DND-41 (cell line): Measurements from ENCODE around the gene ERCC2.

Experiments
- ATAC-seq: fragments of 200-7000 bp; cut with Tn5 transposase; 3 replicates; pipeline ENCODE4 v1.9.1; 2021; ENCODE audit warnings: low read depth; ENCODE audit not compliant: insufficient read depth
- DNase-seq: peaks from one replicate; pipeline ENCODE4 v3.0.0-alpha.2; 2020
- H2AFZ ChIP-seq: 2 replicates; pipeline ENCODE4 v1.6.0; 2012; ENCODE audit warnings: low read depth, low read length
- H3K27ac ChIP-seq: 2 replicates; pipeline ENCODE4 v1.5.1; 2012; ENCODE audit warnings: low read length, inconsistent platforms
- H3K27me3 ChIP-seq: fragments of 200-600 bp; sonication (generic); 2 replicates; pipeline ENCODE4 v1.6.0; 2012; ENCODE audit warnings: low read length, mild to moderate bottlenecking, inconsistent platforms; ENCODE audit not compliant: insufficient read depth, poor library complexity
- H3K36me3 ChIP-seq: 2 replicates; pipeline ENCODE4 v1.5.1; 2012; ENCODE audit warnings: low read length, inconsistent platforms; ENCODE audit not compliant: insufficient read depth
- H3K4me1 ChIP-seq: 2 replicates; pipeline ENCODE4 v1.5.1; 2012; ENCODE audit warnings: mild to moderate bottlenecking, low read length; ENCODE audit not compliant: insufficient read depth
- H3K4me2 ChIP-seq: 2 replicates; pipeline ENCODE4 v1.6.0; 2012; ENCODE audit warnings: mild to moderate bottlenecking, moderate library complexity, low read length, inconsistent platforms; ENCODE audit not compliant: insufficient read depth
- H3K4me3 ChIP-seq, 2 experiments: fragments of 200-600 bp in 1 of 2; shearing (Covaris generic) in 1 of 2; 2 replicates each; pipeline ENCODE4 v1.5.1; 2012 to 2016; ENCODE audit warnings: inconsistent platforms in 2 of 2, low read length in 2 of 2, mild to moderate bottlenecking in 2 of 2, low read depth in 1 of 2, moderate library complexity in 1 of 2
- H3K79me2 ChIP-seq: 2 replicates; pipeline ENCODE4 v1.6.0; 2012; ENCODE audit warnings: low read length, inconsistent platforms; ENCODE audit not compliant: insufficient read depth
- H3K9ac ChIP-seq: 2 replicates; pipeline ENCODE4 v1.6.0; 2012; ENCODE audit warnings: low read depth, mild to moderate bottlenecking, inconsistent platforms, low read length, moderate library complexity
- H3K9me3 ChIP-seq: 2 replicates; pipeline ENCODE4 v1.5.1; 2012; ENCODE audit warnings: low read length, moderate library complexity, mild to moderate bottlenecking, inconsistent platforms; ENCODE audit not compliant: insufficient read depth, severe bottlenecking
- H4K20me1 ChIP-seq: 2 replicates; pipeline ENCODE4 v1.6.0; 2012; ENCODE audit warnings: low read length; ENCODE audit not compliant: insufficient read depth
- EZH2 ChIP-seq: IDR thresholded peaks from 3 replicates; pipeline ENCODE4 v1.6.1; 2012; ENCODE audit warnings: borderline replicate concordance, low read depth, mild to moderate bottlenecking, moderate library complexity, low read length, inconsistent platforms; ENCODE audit not compliant: severe bottlenecking
- TF ChIP-seq, protein P1 (sequence below): IDR thresholded peaks from 2 replicates; pipeline ENCODE4 v1.5.1; 2012; ENCODE audit warnings: borderline replicate concordance, low read length, moderate library complexity, mild to moderate bottlenecking; ENCODE audit not compliant: poor library complexity, severe bottlenecking; ENCODE audit errors: extremely low read depth

ERCC2 gene

GRCh38 chr19:45349430-45349941 lies 20.9 kb downstream of the ERCC2 start:
- Histone ChIP-seq H3K36me3 (peaks cover 41% of the 10 kb centered on the region), H3K9me3 (no peaks in the 10 kb centered on the region), H3K79me2 (no peaks in the 10 kb centered on the region), H3K4me2 (no peak overlapping the region), H2AFZ (no peak overlapping the region), H3K27ac (no peak overlapping the region), H3K9ac (no peak overlapping the region), H3K4me3 (no peak overlapping the region), H3K27me3 (no peaks in the 10 kb centered on the region), H3K4me1 (no peaks in the 10 kb centered on the region), H4K20me1 (no peaks in the 10 kb centered on the region)
- TF ChIP-seq EZH2: no peak
- TF ChIP-seq, protein P1, sequence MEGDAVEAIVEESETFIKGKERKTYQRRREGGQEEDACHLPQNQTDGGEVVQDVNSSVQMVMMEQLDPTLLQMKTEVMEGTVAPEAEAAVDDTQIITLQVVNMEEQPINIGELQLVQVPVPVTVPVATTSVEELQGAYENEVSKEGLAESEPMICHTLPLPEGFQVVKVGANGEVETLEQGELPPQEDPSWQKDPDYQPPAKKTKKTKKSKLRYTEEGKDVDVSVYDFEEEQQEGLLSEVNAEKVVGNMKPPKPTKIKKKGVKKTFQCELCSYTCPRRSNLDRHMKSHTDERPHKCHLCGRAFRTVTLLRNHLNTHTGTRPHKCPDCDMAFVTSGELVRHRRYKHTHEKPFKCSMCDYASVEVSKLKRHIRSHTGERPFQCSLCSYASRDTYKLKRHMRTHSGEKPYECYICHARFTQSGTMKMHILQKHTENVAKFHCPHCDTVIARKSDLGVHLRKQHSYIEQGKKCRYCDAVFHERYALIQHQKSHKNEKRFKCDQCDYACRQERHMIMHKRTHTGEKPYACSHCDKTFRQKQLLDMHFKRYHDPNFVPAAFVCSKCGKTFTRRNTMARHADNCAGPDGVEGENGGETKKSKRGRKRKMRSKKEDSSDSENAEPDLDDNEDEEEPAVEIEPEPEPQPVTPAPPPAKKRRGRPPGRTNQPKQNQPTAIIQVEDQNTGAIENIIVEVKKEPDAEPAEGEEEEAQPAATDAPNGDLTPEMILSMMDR: no peak
- DNase-seq: no peak
- no peak for ATAC-seq

GRCh38 chr19:45349126-45349415 lies 21.3 kb downstream of the ERCC2 start:
- Histone ChIP-seq H3K36me3 (peaks cover 37% of the 10 kb centered on the region), H3K27me3 (no peaks in the 10 kb centered on the region), H4K20me1 (no peaks in the 10 kb centered on the region), H3K9me3 (no peaks in the 10 kb centered on the region), H3K4me3 (no peak overlapping the region), H3K9ac (no peak overlapping the region), H3K4me2 (no peak overlapping the region), H3K27ac (no peak overlapping the region), H3K79me2 (no peaks in the 10 kb centered on the region), H2AFZ (no peak overlapping the region), H3K4me1 (no peaks in the 10 kb centered on the region)
- DNase-seq (no peak), ATAC-seq (no peak)
- TF ChIP-seq, protein P1: no peak
- no peak for TF ChIP-seq EZH2

DNA sequence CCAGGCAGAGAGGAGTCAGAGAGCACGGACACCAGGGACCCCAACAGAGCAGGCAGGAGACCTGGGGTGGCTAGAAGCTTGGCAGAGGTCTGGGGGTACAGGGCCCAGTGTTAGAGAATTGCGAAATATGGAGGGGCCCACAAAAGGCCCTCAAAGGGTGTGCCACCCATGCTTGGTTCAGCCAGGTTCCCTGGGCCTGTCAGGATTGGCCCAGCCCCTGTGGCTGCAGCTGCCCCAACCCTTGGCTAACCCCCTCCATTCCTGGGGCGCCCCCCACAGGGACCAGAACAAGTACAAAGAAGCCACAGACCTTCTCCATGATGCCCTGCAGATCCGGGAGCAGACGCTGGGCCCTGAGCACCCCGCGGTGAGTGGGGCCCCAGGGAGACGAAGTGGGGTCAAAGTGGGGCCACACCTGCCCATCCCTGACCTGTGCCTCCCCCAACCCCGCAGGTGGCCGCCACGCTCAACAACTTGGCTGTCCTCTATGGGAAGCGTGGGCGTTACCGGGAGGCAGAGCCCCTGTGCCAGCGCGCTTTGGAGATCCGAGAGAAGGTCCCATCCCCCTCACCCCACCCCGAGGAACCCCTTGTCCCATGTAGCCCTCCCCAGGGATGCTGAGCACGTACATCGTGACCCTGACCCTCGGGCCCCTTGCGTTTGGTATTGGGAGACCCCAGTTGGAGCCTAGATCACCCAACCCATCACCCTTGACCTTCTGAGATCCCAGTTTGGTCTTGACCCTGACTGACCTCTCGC lies 21.8 kb downstream of the ERCC2 start:
- H3K4me3 ChIP-seq: no peak overlapping the region
- H3K9me3 ChIP-seq: no peaks in the 10 kb centered on the region
- H4K20me1 ChIP-seq: no peaks in the 10 kb centered on the region
- no peak overlapping the region for H2AFZ ChIP-seq
- no peaks in the 10 kb centered on the region for H3K27me3 ChIP-seq
- ATAC-seq (peak; percentile 27; the same call in 1 of the 3 replicates), DNase-seq (no peak)
- H3K4me2 ChIP-seq: no peak overlapping the region
- TF ChIP-seq, protein P1: no peak
- TF ChIP-seq EZH2: no peak
- no peaks in the 10 kb centered on the region for H3K4me1 ChIP-seq
- peaks cover 32% of the 10 kb centered on the region for H3K36me3 ChIP-seq
- no peaks in the 10 kb centered on the region for H3K79me2 ChIP-seq
- no peak overlapping the region for H3K27ac ChIP-seq
- no peak overlapping the region for H3K9ac ChIP-seq
